ENCODE results near the gene MLLT1. TPM values are rescaled to one million over a fixed set of nuclear protein-coding genes. Genes with fewer than 3 reads are reported as not detected.
A peak's percentile ranks its signal among the peaks of the same experiment; 100 is the strongest.

The MLLT1 gene
- total RNA-seq, 5 donors from 2014 or later (not counting 1 experiment from before 2014, with no cell fraction given), result 31.4 to 59.8 (median 57.2) TPM

DNA sequence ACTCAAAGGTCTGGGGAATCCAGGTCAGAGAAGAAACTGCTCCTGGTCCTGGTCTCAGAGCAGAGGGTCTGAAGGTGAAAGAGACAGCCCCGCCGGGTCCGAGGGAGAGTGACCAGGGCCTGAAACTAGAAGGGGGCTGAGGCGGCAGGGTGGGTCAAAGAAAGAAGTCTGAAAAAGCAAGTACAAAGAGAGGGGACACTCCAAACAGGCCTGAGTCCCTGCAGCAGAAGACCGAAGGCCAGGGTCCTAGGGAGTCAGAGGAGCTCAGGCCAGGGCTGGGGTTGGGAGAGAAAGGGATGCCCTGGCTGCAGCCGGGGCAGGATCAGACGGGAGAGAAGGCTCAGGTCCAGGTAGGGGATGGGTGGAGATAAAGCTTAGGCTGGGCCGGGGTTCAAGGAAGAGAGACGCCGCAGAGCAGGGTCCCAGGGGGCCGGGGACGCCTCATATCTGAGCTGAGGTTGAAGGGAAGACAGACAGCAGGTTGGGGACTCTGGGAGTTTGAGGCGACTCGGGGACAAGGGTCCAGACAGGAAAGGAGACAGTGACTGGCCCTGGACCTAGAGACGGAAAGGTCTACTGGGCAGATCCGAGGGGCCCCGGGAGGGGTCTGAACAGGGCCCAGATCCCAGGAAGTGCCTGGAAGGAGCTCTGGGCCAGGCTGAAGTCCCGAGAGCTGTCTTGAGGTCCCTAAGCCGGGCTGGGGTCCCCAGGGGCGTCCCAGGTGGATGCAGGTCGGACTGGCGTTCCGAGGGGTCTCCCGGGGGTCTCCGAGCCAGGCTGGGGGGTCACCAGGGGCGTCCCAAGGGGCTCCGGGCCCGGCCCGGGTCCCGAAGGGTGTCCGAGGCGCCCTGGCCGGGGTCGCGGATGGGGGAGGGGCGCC, 795 bp downstream of the MLLT1 start:
- Mint-ChIP-seq H3K9me3 (no peaks in the 10 kb centered on the region), H3K27ac (peak overlapping the region; percentile 82 to 91), H3K4me3 (peak overlapping the region; percentile 81 to 88 (median 88)), H3K4me1 (peaks cover 50 to 57% (median 50%) of the 10 kb centered on the region in 3 donors), H3K36me3 (no peaks in the 10 kb centered on the region), H3K27me3 (no peaks in the 10 kb centered on the region)
- H3K36me3 ChIP-seq (ENCODE audit: control insufficient read depth in 2 of 2, extremely low read depth in 1 of 2, insufficient read depth in 1 of 2, low read length in 1 of 2), result peaks cover 0 to 2% of the 10 kb centered on the region in 2 donors
- no peaks in the 10 kb centered on the region for H3K9me3 ChIP-seq
- POLR2A ChIA-PET, result interaction anchor here in 1 of 2 donors (0.6 kb wide), 1 partner anchor 1201 kb away, joined by 3 read pairs; no protein-coding TSS in a partner anchor
- no peaks in the 10 kb centered on the region for H3K27me3 ChIP-seq (replicated peaks in 1 of 2; ENCODE audit: control insufficient read depth in 2 of 2, extremely low read depth in 1 of 2, insufficient read depth in 2 of 2, low read length in 1 of 2)
- H3K27ac ChIP-seq (ENCODE audit: low read length), result peak overlapping the region; percentile 60
- peaks cover 4 to 36% of the 10 kb centered on the region in 2 experiments for H3K4me1 ChIP-seq (ENCODE audit: control insufficient read depth in 1 of 2, extremely low read depth in 1 of 2, insufficient read depth in 2 of 2, low read length in 2 of 2)
- ATAC-seq (replicated peaks in 1 of 4) (no peak), DNase-seq (peak in 7 of 35 experiments; percentile 6 to 36 (median 13))
- 14% methylated on average over 35 of the region's 36 CpGs for WGBS (ENCODE audit: insufficient coverage)
- H3K4me3 ChIP-seq (ENCODE audit: control insufficient read depth in 1 of 2, extremely low read depth in 1 of 2, low read length in 1 of 2), result peak overlapping the region; percentile 51 to 62
- CTCF ChIA-PET, result interaction anchor here in 1 of 2 donors (0.6 to 1.0 kb wide), 2 partner anchors 18 to 217 kb away, joined by 3 to 6 read pairs; no protein-coding TSS in a partner anchor

- ATAC-seq (replicated peaks in 1 of 4) (no peak), DNase-seq (peak in 1 of 35 experiments; percentile 25)
- Mint-ChIP-seq H3K27ac (peak overlapping the region; percentile 82 to 91), H3K4me1 (peaks cover 57 to 66% (median 59%) of the 10 kb centered on the region in 3 donors), H3K4me3 (peak overlapping the region; percentile 65 to 88 (median 81)), H3K9me3 (no peaks in the 10 kb centered on the region), H3K27me3 (no peaks in the 10 kb centered on the region), H3K36me3 (no peaks in the 10 kb centered on the region)
- H3K27ac ChIP-seq (ENCODE audit: low read length), result no peak overlapping the region
- H3K4me3 ChIP-seq (ENCODE audit: control insufficient read depth in 1 of 2, extremely low read depth in 1 of 2, low read length in 1 of 2), result no peak overlapping the region
- 75% methylated on average over 2 of the region's 9 CpGs for WGBS (ENCODE audit: insufficient coverage)
- ChIA-PET POLR2A (no interaction called here), CTCF (no interaction called here)
- H3K27me3 ChIP-seq (replicated peaks in 1 of 2; ENCODE audit: control insufficient read depth in 2 of 2, extremely low read depth in 1 of 2, insufficient read depth in 2 of 2, low read length in 1 of 2), result no peaks in the 10 kb centered on the region
- H3K36me3 ChIP-seq (ENCODE audit: control insufficient read depth in 2 of 2, extremely low read depth in 1 of 2, insufficient read depth in 1 of 2, low read length in 1 of 2), result peaks cover 0 to 2% of the 10 kb centered on the region in 2 donors
- H3K9me3 ChIP-seq, result no peaks in the 10 kb centered on the region
- H3K4me1 ChIP-seq (ENCODE audit: control insufficient read depth in 1 of 2, extremely low read depth in 1 of 2, insufficient read depth in 2 of 2, low read length in 2 of 2), result peaks cover 4 to 44% of the 10 kb centered on the region in 2 experiments
Measured at GRCh38 chr19:6278051-6278450, 1.7 kb downstream of the MLLT1 start.

- H3K27me3 Mint-ChIP-seq, result no peaks in the 10 kb centered on the region
- Histone ChIP-seq H3K4me3 (ENCODE audit: control insufficient read depth in 1 of 2, extremely low read depth in 1 of 2, low read length in 1 of 2) (no peak overlapping the region), H3K27me3 (replicated peaks in 1 of 2; ENCODE audit: control insufficient read depth in 2 of 2, extremely low read depth in 1 of 2, insufficient read depth in 2 of 2, low read length in 1 of 2) (no peaks in the 10 kb centered on the region), H3K4me1 (ENCODE audit: control insufficient read depth in 1 of 2, extremely low read depth in 1 of 2, insufficient read depth in 2 of 2, low read length in 2 of 2) (peaks cover 4 to 51% of the 10 kb centered on the region in 2 experiments), H3K27ac (ENCODE audit: low read length) (no peak overlapping the region), H3K9me3 (no peaks in the 10 kb centered on the region), H3K36me3 (ENCODE audit: control insufficient read depth in 2 of 2, extremely low read depth in 1 of 2, insufficient read depth in 1 of 2, low read length in 1 of 2) (peaks cover 0 to 2% of the 10 kb centered on the region in 2 donors)
- H3K4me1 Mint-ChIP-seq, result peaks cover 69 to 79% (median 74%) of the 10 kb centered on the region in 3 donors
- H3K9me3 Mint-ChIP-seq, result no peaks in the 10 kb centered on the region
- H3K4me3 Mint-ChIP-seq, result no peak overlapping the region
- no peak for DNase-seq
- no peaks in the 10 kb centered on the region for H3K36me3 Mint-ChIP-seq
- ChIA-PET CTCF (no interaction called here), POLR2A (interaction anchor here in 1 of 2 donors (0.6 kb wide), 1 partner anchor 111 kb away, joined by 3 read pairs; no protein-coding TSS in a partner anchor)
- no peak for ATAC-seq (replicated peaks in 1 of 4)
- peak overlapping the region; percentile 37 to 61 for H3K27ac Mint-ChIP-seq
- WGBS (ENCODE audit: insufficient coverage), result 95% methylated on average over 11 of the region's 12 CpGs
Measured at GRCh38 chr19:6276447-6276846, 3.3 kb downstream of the MLLT1 start.

DNA sequence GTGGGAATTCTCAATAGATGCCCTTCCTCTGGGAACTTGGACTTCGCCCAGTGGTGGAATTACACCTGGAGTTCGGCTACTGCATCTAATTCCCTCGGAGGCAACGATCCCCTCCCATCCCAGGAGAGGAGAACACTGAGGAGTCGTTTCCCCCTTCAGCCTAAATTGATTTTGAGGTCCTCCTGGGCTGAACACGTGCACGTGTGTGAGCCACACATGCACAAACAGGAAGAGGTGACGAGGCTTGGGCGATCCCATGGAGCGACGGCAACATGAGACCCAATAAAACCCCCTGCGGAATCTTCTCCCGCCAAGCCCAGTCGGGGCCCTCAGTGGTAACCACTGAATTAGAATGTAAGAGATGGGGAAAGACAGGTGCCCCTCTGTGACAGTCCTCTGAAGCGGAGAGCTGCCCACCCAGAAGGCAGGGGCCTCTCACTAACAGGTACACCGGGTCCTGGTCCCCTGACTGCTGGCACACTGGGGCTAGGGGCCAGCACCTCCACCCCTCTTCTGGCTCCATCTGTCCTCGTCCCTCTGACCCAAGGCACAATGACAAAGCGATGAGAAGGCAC, 4.5 kb downstream of the MLLT1 start:
- no peaks in the 10 kb centered on the region for H3K27me3 Mint-ChIP-seq
- peaks cover 10% of the 10 kb centered on the region for H3K36me3 Mint-ChIP-seq
- no peak for DNase-seq
- H3K4me3 Mint-ChIP-seq, result no peak overlapping the region
- peaks cover 4 to 48% of the 10 kb centered on the region in 2 experiments for H3K4me1 ChIP-seq (ENCODE audit: control insufficient read depth in 1 of 2, extremely low read depth in 1 of 2, insufficient read depth in 2 of 2, low read length in 2 of 2)
- ATAC-seq (replicated peaks in 1 of 4), result no peak
- H3K9me3 Mint-ChIP-seq, result no peaks in the 10 kb centered on the region
- H3K4me1 Mint-ChIP-seq, result peaks cover 68 to 86% (median 78%) of the 10 kb centered on the region in 3 donors
- ChIA-PET POLR2A (no interaction called here), CTCF (interaction anchor here in 1 of 2 donors (0.6 kb wide), 1 partner anchor 9 kb away, joined by 4 read pairs; no protein-coding TSS in a partner anchor)
- no peak overlapping the region for H3K4me3 ChIP-seq (ENCODE audit: control insufficient read depth in 1 of 2, extremely low read depth in 1 of 2, low read length in 1 of 2)
- H3K36me3 ChIP-seq (ENCODE audit: control insufficient read depth in 2 of 2, extremely low read depth in 1 of 2, insufficient read depth in 1 of 2, low read length in 1 of 2), result peaks cover 3 to 5% of the 10 kb centered on the region in 2 donors
- 87% methylated on average over 9 of the region's 18 CpGs for WGBS (ENCODE audit: insufficient coverage)
- H3K9me3 ChIP-seq, result no peaks in the 10 kb centered on the region
- H3K27me3 ChIP-seq (replicated peaks in 1 of 2; ENCODE audit: control insufficient read depth in 2 of 2, extremely low read depth in 1 of 2, insufficient read depth in 2 of 2, low read length in 1 of 2), result no peaks in the 10 kb centered on the region
- H3K27ac ChIP-seq (ENCODE audit: low read length), result no peak overlapping the region
- peak overlapping the region in 1 of 2 donors; percentile 66 for H3K27ac Mint-ChIP-seq

DNA sequence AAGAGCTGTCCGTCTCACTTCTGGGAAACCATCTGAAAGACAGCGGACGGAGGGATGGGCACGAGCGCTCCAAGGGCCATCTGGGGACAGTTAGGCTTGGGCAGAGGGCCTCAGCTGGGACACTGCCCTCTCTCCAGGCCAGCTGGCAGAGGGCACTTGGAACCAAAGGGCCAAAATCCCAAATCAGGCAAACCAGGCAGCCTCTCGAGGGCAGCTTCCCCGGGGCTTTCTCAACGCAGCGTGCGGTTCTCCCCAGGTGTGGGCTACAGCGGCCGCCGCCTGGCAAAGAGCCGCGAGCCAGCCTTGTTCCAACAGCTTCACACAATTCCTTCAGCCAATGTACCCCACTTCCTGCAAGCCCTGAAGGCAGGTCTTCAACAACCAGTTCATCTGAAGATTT, 5.0 kb downstream of the MLLT1 start:
- CTCF ChIA-PET, result interaction anchor here in 1 of 2 donors (0.6 kb wide), 1 partner anchor 9 kb away, joined by 4 read pairs; no protein-coding TSS in a partner anchor
- Histone ChIP-seq H3K36me3 (ENCODE audit: control insufficient read depth in 2 of 2, extremely low read depth in 1 of 2, insufficient read depth in 1 of 2, low read length in 1 of 2) (peaks cover 5 to 8% of the 10 kb centered on the region in 2 donors), H3K4me3 (ENCODE audit: control insufficient read depth in 1 of 2, extremely low read depth in 1 of 2, low read length in 1 of 2) (no peak overlapping the region), H3K27ac (ENCODE audit: low read length) (no peak overlapping the region), H3K9me3 (no peaks in the 10 kb centered on the region), H3K4me1 (ENCODE audit: control insufficient read depth in 1 of 2, extremely low read depth in 1 of 2, insufficient read depth in 2 of 2, low read length in 2 of 2) (peaks cover 4 to 46% of the 10 kb centered on the region in 2 experiments), H3K27me3 (replicated peaks in 1 of 2; ENCODE audit: control insufficient read depth in 2 of 2, extremely low read depth in 1 of 2, insufficient read depth in 2 of 2, low read length in 1 of 2) (no peaks in the 10 kb centered on the region)
- POLR2A ChIA-PET, result no interaction called here
- H3K4me3 Mint-ChIP-seq, result no peak overlapping the region
- H3K36me3 Mint-ChIP-seq, result peaks cover 15% of the 10 kb centered on the region
- DNase-seq (no peak), ATAC-seq (replicated peaks in 1 of 4) (no peak)
- 96% methylated on average over 15 of the region's 15 CpGs for WGBS (ENCODE audit: insufficient coverage)
- peaks cover 68 to 91% (median 83%) of the 10 kb centered on the region in 3 donors for H3K4me1 Mint-ChIP-seq
- H3K27ac Mint-ChIP-seq, result peak overlapping the region; percentile 46 to 66
- H3K9me3 Mint-ChIP-seq, result no peaks in the 10 kb centered on the region
- no peaks in the 10 kb centered on the region for H3K27me3 Mint-ChIP-seq
